Measurements from ENCODE around the gene C19orf53.
A peak's percentile ranks its signal among the peaks of the same experiment; 100 is the strongest.
"Not testable (repeated sequence)": the region's sequence is repeated elsewhere in the genome, so short reads cannot be mapped to it uniquely, and the experiment has no call there.

Gene C19orf53

GRCh38 chr19:13774217-13775191 lies at the start of gene C19orf53:
TSS of gene C19orf53 (plus strand) at chr19:13774456. CDS start at chr19:13774478, 22 bp downstream.
- DNase-seq (ENCODE audit: low read depth, low spot score) = peak; percentile 88

- DNase-seq (ENCODE audit: low read depth, low spot score) = peak; percentile 24
These were observed 47.9 kb upstream of the C19orf53 start for GRCh38 chr19:13726323-13726722.

- no peak for DNase-seq (ENCODE audit: low read depth, low spot score)
These were observed 46.5 kb upstream of the C19orf53 start for GRCh38 chr19:13727798-13728197.

- no peak for DNase-seq (ENCODE audit: low read depth, low spot score)
These were observed 44.4 kb upstream of the C19orf53 start for GRCh38 chr19:13729859-13730258.

GRCh38 chr19:13731147-13731964 lies 42.9 kb upstream of the C19orf53 start:
- DNase-seq (ENCODE audit: low read depth, low spot score) = peak; percentile 99

- no peak for DNase-seq (ENCODE audit: low read depth, low spot score)
These were observed 41.9 kb upstream of the C19orf53 start for GRCh38 chr19:13732337-13732736.

- DNase-seq (ENCODE audit: low read depth, low spot score) = no peak
These were observed 39.5 kb upstream of the C19orf53 start for GRCh38 chr19:13734751-13735150.

GRCh38 chr19:13738073-13738472 lies 36.2 kb upstream of the C19orf53 start:
- no peak for DNase-seq (ENCODE audit: low read depth, low spot score)

- no peak for DNase-seq (ENCODE audit: low read depth, low spot score)
These were observed 32.4 kb upstream of the C19orf53 start for GRCh38 chr19:13741893-13742292.

- no peak for DNase-seq (ENCODE audit: low read depth, low spot score)
These were observed 31.5 kb upstream of the C19orf53 start for GRCh38 chr19:13742756-13743155.

GRCh38 chr19:13744174-13744573 lies 30.1 kb upstream of the C19orf53 start:
- no peak for DNase-seq (ENCODE audit: low read depth, low spot score)

GRCh38 chr19:13747098-13747453 lies 27.2 kb upstream of the C19orf53 start:
- DNase-seq (ENCODE audit: low read depth, low spot score) = no peak

GRCh38 chr19:13748169-13748828 lies 26.0 kb upstream of the C19orf53 start:
- peak; percentile 30 for DNase-seq (ENCODE audit: low read depth, low spot score)

GRCh38 chr19:13751436-13751835 lies 22.8 kb upstream of the C19orf53 start:
- DNase-seq (ENCODE audit: low read depth, low spot score) = no peak

- DNase-seq (ENCODE audit: low read depth, low spot score) = not testable (repeated sequence)
These were observed 20.6 kb upstream of the C19orf53 start for GRCh38 chr19:13753622-13754021.

- no peak for DNase-seq (ENCODE audit: low read depth, low spot score)
These were observed 18.0 kb upstream of the C19orf53 start for GRCh38 chr19:13756210-13756609.

GRCh38 chr19:13757805-13758772 lies 16.2 kb upstream of the C19orf53 start:
- DNase-seq (ENCODE audit: low read depth, low spot score) = no peak

GRCh38 chr19:13758795-13759194 lies 15.5 kb upstream of the C19orf53 start:
- no peak for DNase-seq (ENCODE audit: low read depth, low spot score)

- DNase-seq (ENCODE audit: low read depth, low spot score) = no peak
These were observed 12.8 kb upstream of the C19orf53 start for GRCh38 chr19:13761423-13761822.

GRCh38 chr19:13762635-13763235 lies 11.5 kb upstream of the C19orf53 start:
- no peak for DNase-seq (ENCODE audit: low read depth, low spot score)
